AG09309 (cell line): Measurements from ENCODE around the gene PAK4.
A peak's percentile ranks its signal among the peaks of the same experiment; 100 is the strongest.

Source experiments
- DNase-seq: peaks from one replicate; pipeline ENCODE4 v3.0.0-alpha.2; 2010; ENCODE audit warnings: low read depth
- H3K4me3 ChIP-seq: 2 replicates; pipeline ENCODE4 v1.5.1; 2011; ENCODE audit warnings: mild to moderate bottlenecking, low read depth, low read length, moderate library complexity; ENCODE audit not compliant: control insufficient read depth
- CTCF ChIP-seq: IDR thresholded peaks from 2 replicates; pipeline ENCODE4 v1.5.1; 2011; ENCODE audit warnings: mild to moderate bottlenecking, low read depth, low read length, inconsistent platforms; ENCODE audit not compliant: insufficient read depth, control insufficient read depth; ENCODE audit errors: missing control alignments

PAK4 gene

GRCh38 chr19:39125554-39126311 lies at the start of gene PAK4:
PAK4 (plus strand) TSS chr19:39125786; CDS start chr19:39169554, 43,768 bp downstream.
- peak within 1 kb of the TSS; percentile 65 for H3K4me3 ChIP-seq
- DNase-seq: peak; percentile 84
- no peak for TF ChIP-seq CTCF

DNA sequence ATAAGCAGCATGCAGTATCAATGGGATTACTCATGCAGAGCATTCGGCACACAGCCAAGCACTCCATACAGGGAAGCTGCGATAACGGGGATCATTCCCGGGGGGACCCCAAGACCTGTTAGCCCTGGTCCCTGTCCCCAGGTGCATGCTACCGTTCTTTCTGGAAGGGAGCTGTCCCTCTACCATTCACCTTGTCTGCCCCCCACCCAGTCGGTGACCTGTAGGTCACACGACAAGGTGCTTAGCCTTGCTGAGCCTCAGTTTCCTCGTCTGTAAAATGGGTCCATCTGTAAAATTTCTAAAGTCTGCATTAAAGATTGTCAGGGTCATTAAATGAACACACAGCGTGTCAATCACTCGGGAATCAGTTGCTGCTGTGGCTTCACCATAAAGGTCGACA lies 48.3 kb upstream of the PAK4 start:
- no peak for DNase-seq
- TF ChIP-seq CTCF: no peak
- no peak overlapping the region for H3K4me3 ChIP-seq

GRCh38 chr19:39078436-39079200 lies 47.0 kb upstream of the PAK4 start:
- no peak overlapping the region for H3K4me3 ChIP-seq
- no peak for TF ChIP-seq CTCF
- DNase-seq: peak; percentile 96

DNA sequence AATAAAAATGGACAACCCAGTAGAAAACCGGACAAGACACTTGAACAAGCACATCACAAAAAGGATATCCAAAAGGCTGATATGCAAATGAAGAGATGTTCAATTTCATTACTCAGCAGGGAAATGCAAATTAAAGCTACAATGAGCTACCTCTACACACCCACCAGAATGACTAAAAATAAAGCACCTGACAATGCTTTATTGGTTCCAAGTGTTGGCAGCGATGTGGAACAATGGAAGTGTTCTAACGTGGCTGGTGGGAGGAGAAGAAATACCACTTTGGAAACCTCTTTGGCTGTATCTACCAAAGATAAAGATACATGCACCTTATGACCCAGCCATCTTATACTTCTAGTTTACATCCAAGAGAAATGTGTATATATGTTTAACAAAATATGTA lies 45.2 kb upstream of the PAK4 start:
- no peak for TF ChIP-seq CTCF
- DNase-seq: no peak
- H3K4me3 ChIP-seq: no peak overlapping the region

- TF ChIP-seq CTCF: no peak
- no peak overlapping the region for H3K4me3 ChIP-seq
- no peak for DNase-seq
Observed at GRCh38 chr19:39082167-39082566, 43.4 kb upstream of the PAK4 start.

DNA sequence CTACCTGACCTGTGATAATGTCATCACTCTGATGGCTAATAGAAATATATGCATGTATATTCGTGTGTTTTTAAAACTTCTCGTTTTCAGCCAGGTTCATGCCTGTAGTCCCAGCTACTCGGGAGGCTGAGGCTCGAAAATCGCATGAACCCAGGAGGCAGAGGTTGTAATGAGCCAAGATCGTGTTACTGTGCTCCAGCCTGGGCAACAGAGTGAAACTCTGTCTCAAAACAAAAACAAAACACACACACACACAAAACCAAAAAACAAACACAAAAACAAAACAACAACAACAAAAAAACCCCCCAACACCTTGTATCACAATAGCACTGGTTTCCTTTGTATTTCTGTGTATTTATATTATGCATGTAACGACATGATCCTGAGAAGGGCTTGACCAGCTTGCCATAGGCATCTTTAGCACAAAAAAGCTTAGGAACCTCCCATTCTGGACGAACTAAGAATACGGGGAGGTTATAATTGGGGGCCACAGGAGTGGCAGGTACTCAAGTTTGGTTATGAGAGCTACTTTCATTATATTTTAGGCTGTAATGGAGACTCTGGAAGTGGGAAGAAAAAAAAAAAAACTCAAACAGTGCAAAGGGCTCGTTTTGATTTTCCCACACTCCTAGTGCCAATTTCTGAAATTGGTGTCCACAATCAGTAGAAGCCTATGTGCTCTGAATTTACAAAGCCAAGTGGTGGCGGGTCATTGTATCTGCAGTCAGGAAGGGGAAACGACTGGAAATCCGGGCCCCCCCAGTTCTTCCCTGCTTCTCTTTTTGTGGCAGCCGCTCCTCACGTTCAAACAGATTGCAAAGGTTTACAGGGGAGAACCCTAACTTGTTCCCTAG lies 42.6 kb upstream of the PAK4 start:
- TF ChIP-seq CTCF: no peak
- H3K4me3 ChIP-seq: no peak overlapping the region
- DNase-seq: no peak
